ENCODE data around the gene SORCS1.

SORCS1 gene

GRCh38 chr10:106570268-106570667 is 594.2 kb downstream of the SORCS1 start:
- DNase-seq = no peak

- no peak for DNase-seq
Measured at GRCh38 chr10:106567629-106568028, 596.9 kb downstream of the SORCS1 start.

- no peak for DNase-seq
Measured at GRCh38 chr10:106566873-106567272, 597.6 kb downstream of the SORCS1 start.

GRCh38 chr10:106565546-106565945 is 599.0 kb downstream of the SORCS1 start:
- DNase-seq = no peak

- no peak for DNase-seq
Measured at GRCh38 chr10:106563384-106563783, 601.1 kb downstream of the SORCS1 start.

GRCh38 chr10:106560925-106561640 is 603.4 kb downstream of the SORCS1 start:
- DNase-seq = no peak

- no peak for DNase-seq
Measured at GRCh38 chr10:106559442-106559841, 605.1 kb downstream of the SORCS1 start.

- DNase-seq = no peak
Measured at GRCh38 chr10:106557951-106558733, 606.4 kb downstream of the SORCS1 start.

- DNase-seq = no peak
Measured at GRCh38 chr10:106557053-106557452, 607.5 kb downstream of the SORCS1 start.

- no peak for DNase-seq
Measured at GRCh38 chr10:106555599-106555998, 608.9 kb downstream of the SORCS1 start.

GRCh38 chr10:106551501-106552062 is 612.9 kb downstream of the SORCS1 start:
- DNase-seq = no peak

- DNase-seq = no peak
Measured at GRCh38 chr10:106548832-106549231, 615.7 kb downstream of the SORCS1 start.

GRCh38 chr10:106547047-106547635 is 617.4 kb downstream of the SORCS1 start:
- DNase-seq = no peak

GRCh38 chr10:106542461-106542860 is 622.0 kb downstream of the SORCS1 start:
- no peak for DNase-seq

- no peak for DNase-seq
Measured at GRCh38 chr10:106540645-106541044, 623.9 kb downstream of the SORCS1 start.

- DNase-seq = no peak
Measured at GRCh38 chr10:106537866-106538265, 626.6 kb downstream of the SORCS1 start.

GRCh38 chr10:106535304-106535953 is 629.1 kb downstream of the SORCS1 start:
- DNase-seq = no peak

GRCh38 chr10:106534441-106534840 is 630.1 kb downstream of the SORCS1 start:
- no peak for DNase-seq

- DNase-seq = no peak
Measured at GRCh38 chr10:106528702-106529101, 635.8 kb downstream of the SORCS1 start.

GRCh38 chr10:106525835-106526234 is 638.7 kb downstream of the SORCS1 start:
- DNase-seq = no peak

Data from CD4-positive, alpha-beta T cell treated with Interleukin-17A for 4 hours (primary cell).